Right lung (tissue), 5 donors: Measurements from ENCODE around the gene DCDC2B. TPM values are rescaled to one million over a fixed set of nuclear protein-coding genes. Genes with fewer than 3 reads are reported as not detected.
A peak's percentile ranks its signal among the peaks of the same experiment; 100 is the strongest.

Experiments used
- DNase-seq, 2 donors: peaks; one replicate each; pipeline ENCODE4 v3.0.0-alpha.2; 2013
- polyA plus RNA-seq, 5 donors: library from polyadenylated mRNA; unstranded; fragments of 120-200 nt; gene quantifications; one replicate each; pipeline versions ENCODE4 v1.2.1 to v1.2.3, GENCODE V29; 2013; ENCODE audit warnings: inconsistent platforms in 1 of 5, low replicate concordance in 1 of 5; ENCODE audit not compliant: insufficient read length in 5 of 5, insufficient read depth in 1 of 5

DCDC2B gene
- polyA plus RNA-seq, 5 donors, result 1.6 to 3.4 (median 2.7) TPM

GRCh38 chr1:32221980-32222755 is 13.3 kb downstream of the DCDC2B start, which contains the start of the genes EIF3I and TMEM234:
EIF3I (plus strand) TSS chr1:32222407; CDS start chr1:32222442, 35 bp downstream.
TMEM234 (minus strand) TSS chr1:32222353; CDS start chr1:32222322, 31 bp downstream.
- peak; percentile 88 to 92 for DNase-seq

- no peak for DNase-seq
These were observed 14.8 kb downstream of the DCDC2B start for GRCh38 chr1:32223683-32224082.

GRCh38 chr1:32224285-32224684 is 15.4 kb downstream of the DCDC2B start:
- no peak for DNase-seq

- DNase-seq, result no peak
These were observed 19.9 kb downstream of the DCDC2B start for GRCh38 chr1:32228771-32229170.

- no peak for DNase-seq
These were observed 23.0 kb downstream of the DCDC2B start for GRCh38 chr1:32231843-32232432.

- DNase-seq, result no peak
These were observed 23.8 kb downstream of the DCDC2B start for GRCh38 chr1:32232558-32233304.

- no peak for DNase-seq
These were observed 25.9 kb downstream of the DCDC2B start for GRCh38 chr1:32234792-32235191.

GRCh38 chr1:32239337-32239736 is 30.4 kb downstream of the DCDC2B start:
- no peak for DNase-seq

GRCh38 chr1:32239790-32240139 is 30.9 kb downstream of the DCDC2B start:
- DNase-seq, result no peak

- DNase-seq, result peak; percentile 71
These were observed 31.5 kb downstream of the DCDC2B start for GRCh38 chr1:32240140-32240951.

GRCh38 chr1:32241001-32241763 is 32.3 kb downstream of the DCDC2B start:
- DNase-seq, result peak; percentile 64 to 69

GRCh38 chr1:32242341-32242851 is 33.5 kb downstream of the DCDC2B start:
- DNase-seq, result peak; percentile 50 to 59

- no peak for DNase-seq
These were observed 38.0 kb downstream of the DCDC2B start, which contains the start of gene FAM167B for GRCh38 chr1:32246888-32247273. FAM167B (plus strand) TSS chr1:32247222; CDS start chr1:32247422, 200 bp downstream.

GRCh38 chr1:32247452-32247851 is 38.6 kb downstream of the DCDC2B start:
- no peak for DNase-seq

GRCh38 chr1:32247983-32248889 is 39.3 kb downstream of the DCDC2B start:
- DNase-seq, result peak; percentile 38 to 42

- peak; percentile 32 to 45 for DNase-seq
These were observed 41.1 kb downstream of the DCDC2B start for GRCh38 chr1:32249831-32250525.

- DNase-seq, result no peak
These were observed 42.2 kb downstream of the DCDC2B start, which contains the start of gene LCK for GRCh38 chr1:32250893-32251716. LCK (plus strand) TSS chr1:32251265; CDS start chr1:32274330, 23,065 bp downstream.
